A204.1 (cell line): ENCODE results near the gene ZNF492.
"Not testable (repeated sequence)": the region's sequence is repeated elsewhere in the genome, so short reads cannot be mapped to it uniquely, and the experiment has no call there.

ENCODE experiments used
- FAIRE-seq: peaks from 2 replicates; lab custom pipeline; 2012; peaks lifted over from hg19 to GRCh38; lab: Jason Lieb, UNC

Gene ZNF492

DNA sequence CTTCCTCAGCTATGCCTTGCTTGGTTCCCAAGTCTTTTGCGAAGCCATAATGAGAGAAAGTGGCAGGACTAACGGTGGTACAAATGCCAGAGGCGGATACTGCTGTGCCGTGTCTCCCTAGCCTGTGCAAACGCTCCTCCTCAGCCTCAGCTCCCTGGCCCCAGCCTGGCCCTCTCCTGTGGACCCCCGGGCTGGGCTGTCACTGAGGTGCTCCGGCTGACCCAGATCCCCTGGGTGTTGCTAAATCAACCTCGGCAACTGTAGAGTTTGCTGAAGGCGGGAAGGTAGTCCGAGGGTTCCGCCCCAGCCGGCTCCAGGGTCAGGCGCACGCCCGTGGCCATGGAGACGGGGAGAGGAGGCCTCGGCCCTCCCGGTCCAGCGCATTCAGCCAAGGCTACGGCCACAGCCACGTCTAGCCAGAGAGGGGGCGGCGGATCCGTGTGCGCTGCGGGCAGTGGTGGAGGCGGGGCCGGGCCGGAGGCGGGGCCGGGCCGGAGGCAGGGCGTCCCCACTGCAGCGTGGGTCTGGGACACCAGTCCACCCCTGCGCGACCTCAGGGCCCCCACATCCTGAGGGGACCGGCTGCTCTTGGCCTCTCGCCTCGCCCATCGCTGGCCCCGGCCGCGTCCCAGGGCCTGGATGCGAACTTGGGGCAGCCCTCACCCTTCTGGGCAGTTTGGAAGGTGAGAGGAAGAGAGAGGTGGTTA is 16.4 kb upstream of the ZNF492 start:
- FAIRE-seq, result no peak

DNA sequence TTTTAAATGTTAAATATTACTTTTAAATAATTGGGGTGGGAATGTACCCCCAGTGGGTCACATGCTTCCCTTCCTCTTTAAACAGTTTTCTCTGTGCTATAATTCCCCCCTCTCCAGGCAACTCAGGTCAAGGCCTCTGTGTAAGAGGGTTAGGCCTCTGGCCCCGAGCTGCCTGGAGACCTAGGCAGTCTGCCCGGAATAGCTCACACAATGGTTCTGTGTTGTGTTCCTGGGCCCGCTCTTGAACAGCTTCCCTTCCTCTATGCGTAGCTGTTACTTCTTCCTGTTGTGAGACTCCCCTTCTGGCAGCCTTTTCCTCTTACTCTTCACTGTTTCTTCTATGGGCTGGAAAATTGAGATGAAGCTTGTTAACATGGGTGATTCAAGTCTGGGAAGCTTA is 14.8 kb upstream of the ZNF492 start:
- no peak for FAIRE-seq

GRCh38 chr19:22619932-22620331 is 14.2 kb upstream of the ZNF492 start:
- no peak for FAIRE-seq

GRCh38 chr19:22620401-22620800 is 13.7 kb upstream of the ZNF492 start:
- FAIRE-seq, result no peak

DNA sequence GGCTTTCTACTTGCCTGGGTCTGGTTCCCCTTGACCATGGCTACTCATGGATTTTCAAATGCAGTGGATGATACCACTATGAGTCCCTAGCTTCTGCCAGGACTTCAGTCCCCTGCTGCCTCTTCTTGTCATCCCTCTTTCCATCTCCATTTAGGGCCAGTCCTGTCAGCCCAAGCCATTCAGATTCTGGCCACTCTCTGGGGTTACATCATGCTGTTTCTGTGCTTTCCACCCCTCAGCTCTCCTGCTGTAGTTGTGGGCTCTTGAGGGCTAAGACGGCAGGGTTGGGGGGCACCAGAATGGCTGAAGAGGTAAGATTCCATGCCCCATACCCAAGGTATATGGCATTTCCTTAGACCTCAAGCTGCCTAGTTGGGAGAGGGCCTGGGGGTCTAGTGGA is 13.2 kb upstream of the ZNF492 start:
- no peak for FAIRE-seq

DNA sequence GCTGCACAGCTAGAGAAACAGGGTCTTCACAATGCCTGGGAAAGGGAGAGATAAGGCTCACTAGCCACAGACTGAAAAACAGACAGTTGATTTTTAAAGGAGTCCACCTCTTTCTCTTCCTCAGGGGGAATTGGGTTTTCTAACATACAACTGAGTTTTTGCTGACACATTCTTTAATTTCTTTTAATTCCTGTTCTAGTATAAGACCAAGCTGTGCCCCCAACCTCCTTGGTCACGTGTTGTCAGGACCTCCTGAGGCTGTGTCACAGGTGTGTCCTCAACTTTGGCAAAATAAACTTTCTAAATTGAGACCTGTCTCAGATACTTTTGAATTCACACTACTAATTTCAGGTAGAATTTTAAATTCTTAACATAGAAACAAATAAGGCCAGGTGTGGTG is 12.1 kb upstream of the ZNF492 start:
- no peak for FAIRE-seq

DNA sequence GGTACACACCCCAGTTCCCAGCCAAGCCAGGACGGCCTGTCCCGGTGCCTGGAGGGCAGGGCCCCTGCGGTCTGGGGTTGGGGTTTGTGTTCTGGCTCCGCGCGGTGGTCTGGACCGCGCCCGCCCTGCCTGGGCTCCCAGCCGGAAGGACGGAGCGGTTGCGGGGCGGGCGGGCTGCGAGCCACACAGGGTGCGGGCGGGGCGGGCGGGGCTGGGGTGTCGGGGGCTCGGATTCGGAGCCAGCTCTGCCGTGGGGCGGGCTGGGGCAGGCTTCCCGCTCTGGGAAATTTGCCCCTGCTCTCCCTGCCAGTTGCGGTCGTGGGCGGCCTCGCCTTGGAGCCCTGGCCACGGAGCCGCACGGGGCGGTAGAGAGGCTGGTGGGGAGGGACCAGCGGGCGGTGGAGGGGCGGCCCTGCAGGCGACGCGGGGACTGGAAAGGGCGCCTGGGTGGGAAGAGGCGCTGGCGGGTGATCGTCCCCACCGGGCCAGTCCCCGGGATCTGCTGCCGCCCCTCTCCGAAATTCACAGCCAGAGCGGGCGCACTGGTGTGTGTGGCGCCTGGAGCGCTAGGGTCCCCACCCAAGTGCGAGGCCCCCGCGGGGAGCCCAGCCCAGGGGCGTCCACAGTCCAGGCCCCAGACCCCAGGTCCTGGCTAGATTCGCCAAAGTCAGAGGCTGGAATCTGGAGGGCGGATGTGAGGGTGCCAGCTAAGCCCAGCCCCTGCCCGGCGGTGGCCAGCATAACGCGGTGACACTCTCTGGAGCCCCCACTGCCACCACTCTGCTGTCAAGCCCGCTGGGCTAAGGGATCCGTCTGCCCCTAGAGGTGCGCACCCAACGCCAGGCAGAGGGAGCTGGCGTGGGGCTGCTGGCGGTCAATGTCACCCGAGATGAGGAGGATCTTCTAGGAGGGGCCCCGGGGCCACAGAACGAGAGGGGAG is 11.0 kb upstream of the ZNF492 start:
- no peak for FAIRE-seq

DNA sequence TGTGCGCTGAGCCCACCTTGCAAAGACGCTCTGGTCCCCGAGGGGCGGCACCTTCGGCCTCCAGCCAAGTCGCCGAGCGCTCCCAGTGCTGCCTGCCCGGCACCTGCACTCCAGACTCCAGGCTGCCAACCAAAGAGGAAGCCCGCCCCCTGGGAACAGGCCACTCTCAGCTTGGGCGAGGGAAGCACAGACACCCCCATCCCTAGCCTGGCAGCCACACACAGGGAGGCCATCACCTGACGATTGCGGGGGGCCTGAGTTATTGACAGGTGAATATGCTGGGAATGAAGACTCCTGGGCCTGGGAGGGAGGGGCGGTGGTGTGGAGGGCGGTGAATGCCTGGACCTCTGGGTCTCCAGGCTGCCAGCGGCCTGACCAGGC is 10.3 kb upstream of the ZNF492 start:
- FAIRE-seq, result no peak

- FAIRE-seq, result no peak
These were observed 8.7 kb upstream of the ZNF492 start for GRCh38 chr19:22625266-22626035.

GRCh38 chr19:22627526-22627925 is 6.6 kb upstream of the ZNF492 start:
- no peak for FAIRE-seq

GRCh38 chr19:22628401-22628800 is 5.7 kb upstream of the ZNF492 start:
- no peak for FAIRE-seq

DNA sequence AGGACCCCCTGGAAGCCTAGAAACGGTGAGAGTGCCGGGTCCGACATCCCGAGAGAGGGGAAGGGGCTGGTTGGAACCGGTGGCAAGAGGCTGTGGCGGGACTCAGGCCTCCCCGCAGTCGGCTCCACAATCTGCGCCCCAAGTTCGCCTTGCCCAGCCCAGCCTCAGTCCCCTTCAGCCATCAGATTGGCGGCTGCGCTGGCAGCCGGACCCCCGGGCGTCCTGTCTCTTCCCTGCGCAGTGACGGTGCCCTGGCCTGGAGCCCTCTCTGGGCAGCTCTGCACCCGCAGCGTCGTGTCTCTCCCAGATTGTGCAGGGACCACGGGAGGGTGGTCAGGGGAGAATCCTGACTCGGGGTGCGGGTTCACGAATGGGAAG is 315 bp downstream of the ZNF492 start:
- no peak for FAIRE-seq

DNA sequence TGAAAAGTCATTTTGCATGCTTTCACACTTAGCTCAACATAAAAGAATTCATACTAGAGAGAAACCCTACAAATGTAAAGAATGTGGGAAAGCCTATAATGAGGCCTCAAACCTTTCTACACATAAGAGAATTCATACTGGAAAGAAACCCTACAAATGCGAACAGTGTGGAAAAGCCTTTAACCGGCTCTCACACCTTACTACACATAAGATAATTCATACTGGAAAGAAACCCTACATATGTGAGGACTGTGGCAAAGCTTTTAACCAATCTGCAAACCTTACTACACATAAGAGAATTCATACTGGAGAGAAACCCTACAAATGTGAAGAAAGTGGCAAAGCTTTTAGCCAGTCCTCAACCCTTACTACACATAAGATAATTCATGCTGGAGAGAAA is 51.4 kb downstream of the ZNF492 start:
- not testable (repeated sequence) for FAIRE-seq

DNA sequence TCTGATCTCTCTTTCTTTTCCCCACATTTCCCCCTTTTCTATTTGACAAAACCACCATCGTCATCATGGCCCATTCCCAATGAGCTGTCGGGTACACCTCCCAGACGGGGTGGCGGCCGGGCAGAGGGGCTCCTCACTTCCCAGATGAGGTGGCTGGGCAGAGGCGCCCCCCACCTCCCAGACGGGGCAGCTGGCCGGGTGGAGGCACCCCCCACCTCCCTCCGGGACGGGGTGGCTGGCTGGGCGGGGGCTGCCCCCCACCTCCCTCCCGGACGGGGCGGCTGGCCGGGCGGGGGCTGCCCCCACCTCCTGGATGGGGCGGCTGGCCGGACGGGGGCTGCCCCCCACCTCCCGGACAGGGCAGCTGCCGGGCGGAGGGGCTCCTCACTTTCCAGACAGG is 68.5 kb downstream of the ZNF492 start:
- not testable (repeated sequence) for FAIRE-seq

GRCh38 chr19:22703096-22703495 is 69.0 kb downstream of the ZNF492 start:
- FAIRE-seq, result not testable (repeated sequence)

DNA sequence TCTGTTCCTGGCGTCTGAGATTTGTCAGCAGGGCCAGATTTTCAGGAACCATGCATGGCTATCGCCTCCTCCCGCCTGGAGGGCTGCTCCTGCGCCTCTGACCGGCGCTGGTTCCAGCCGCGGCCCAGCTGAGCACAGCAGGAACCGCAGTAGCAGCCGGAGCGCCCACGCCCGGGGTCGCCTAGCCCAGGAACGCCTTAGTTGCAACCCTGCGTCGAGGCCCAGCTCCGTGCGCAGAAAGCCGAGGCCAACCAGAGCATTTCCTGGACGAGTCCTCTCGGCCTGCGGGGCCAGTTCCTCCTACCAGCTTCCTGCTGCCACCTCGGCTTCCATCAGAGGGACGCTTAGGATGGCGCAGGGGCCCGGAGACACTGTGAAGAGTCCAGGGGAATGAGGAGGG is 74.9 kb downstream of the ZNF492 start:
- no peak for FAIRE-seq
